Measurements from ENCODE around the gene CFTR.

DNA sequence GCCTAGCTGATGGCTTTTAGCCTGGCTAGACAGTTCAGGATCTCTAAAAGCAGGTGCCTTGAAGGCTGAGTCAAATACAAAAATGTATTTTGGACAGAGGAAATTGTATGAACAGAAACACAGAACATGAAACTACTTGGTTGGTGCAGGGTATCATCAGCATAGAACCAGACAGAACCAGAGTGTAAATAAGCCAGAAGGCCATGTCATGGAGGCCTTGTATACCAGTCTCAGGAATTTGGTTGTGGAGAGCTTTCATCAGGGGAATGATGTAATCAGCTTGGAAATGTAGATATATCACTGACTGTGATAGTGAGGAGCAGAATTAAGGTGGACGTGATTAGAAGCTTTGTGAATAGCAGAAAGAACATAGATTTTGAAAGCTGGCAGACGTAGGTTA lies 82.9 kb downstream of the CFTR start:
- TF ChIP-seq, protein P1, sequence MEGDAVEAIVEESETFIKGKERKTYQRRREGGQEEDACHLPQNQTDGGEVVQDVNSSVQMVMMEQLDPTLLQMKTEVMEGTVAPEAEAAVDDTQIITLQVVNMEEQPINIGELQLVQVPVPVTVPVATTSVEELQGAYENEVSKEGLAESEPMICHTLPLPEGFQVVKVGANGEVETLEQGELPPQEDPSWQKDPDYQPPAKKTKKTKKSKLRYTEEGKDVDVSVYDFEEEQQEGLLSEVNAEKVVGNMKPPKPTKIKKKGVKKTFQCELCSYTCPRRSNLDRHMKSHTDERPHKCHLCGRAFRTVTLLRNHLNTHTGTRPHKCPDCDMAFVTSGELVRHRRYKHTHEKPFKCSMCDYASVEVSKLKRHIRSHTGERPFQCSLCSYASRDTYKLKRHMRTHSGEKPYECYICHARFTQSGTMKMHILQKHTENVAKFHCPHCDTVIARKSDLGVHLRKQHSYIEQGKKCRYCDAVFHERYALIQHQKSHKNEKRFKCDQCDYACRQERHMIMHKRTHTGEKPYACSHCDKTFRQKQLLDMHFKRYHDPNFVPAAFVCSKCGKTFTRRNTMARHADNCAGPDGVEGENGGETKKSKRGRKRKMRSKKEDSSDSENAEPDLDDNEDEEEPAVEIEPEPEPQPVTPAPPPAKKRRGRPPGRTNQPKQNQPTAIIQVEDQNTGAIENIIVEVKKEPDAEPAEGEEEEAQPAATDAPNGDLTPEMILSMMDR (IDR thresholded peaks at IDR 0.05; ENCODE audit: low read length), result no peak
- no peak for TF ChIP-seq EZH2 (IDR thresholded peaks at IDR 0.05; ENCODE audit: borderline replicate concordance, low read length)

All from OCI-LY1 (cell line).